ENCODE results near the gene ZNF529.

DNA sequence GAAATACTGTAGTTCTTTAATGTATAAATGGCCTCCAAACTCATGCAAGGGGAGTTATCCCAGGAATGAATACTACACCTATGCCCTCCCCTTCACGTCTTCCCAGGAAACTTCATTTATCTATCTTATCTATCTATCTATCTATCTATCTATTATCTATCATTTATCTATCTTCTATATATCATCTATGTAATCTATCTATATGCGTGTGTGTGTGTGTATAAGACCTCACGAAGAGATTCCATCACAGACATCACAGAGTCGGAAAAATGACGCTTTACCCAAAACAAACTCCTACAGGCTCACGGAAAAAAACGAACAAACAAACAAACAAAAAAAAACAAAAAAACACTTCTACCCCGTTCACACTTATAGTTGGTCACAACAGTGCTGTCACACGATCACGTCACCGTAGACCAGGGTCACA lies 486 bp downstream of the ZNF529 start:
- TF ChIP-seq, protein P1, sequence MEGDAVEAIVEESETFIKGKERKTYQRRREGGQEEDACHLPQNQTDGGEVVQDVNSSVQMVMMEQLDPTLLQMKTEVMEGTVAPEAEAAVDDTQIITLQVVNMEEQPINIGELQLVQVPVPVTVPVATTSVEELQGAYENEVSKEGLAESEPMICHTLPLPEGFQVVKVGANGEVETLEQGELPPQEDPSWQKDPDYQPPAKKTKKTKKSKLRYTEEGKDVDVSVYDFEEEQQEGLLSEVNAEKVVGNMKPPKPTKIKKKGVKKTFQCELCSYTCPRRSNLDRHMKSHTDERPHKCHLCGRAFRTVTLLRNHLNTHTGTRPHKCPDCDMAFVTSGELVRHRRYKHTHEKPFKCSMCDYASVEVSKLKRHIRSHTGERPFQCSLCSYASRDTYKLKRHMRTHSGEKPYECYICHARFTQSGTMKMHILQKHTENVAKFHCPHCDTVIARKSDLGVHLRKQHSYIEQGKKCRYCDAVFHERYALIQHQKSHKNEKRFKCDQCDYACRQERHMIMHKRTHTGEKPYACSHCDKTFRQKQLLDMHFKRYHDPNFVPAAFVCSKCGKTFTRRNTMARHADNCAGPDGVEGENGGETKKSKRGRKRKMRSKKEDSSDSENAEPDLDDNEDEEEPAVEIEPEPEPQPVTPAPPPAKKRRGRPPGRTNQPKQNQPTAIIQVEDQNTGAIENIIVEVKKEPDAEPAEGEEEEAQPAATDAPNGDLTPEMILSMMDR (IDR thresholded peaks at IDR 0.05) = no peak
- no peak for TF ChIP-seq POLR2AphosphoS5 (IDR thresholded peaks at IDR 0.05; ENCODE audit: low read depth, low read length)
- no peak for TF ChIP-seq SIN3A (IDR thresholded peaks at IDR 0.05; ENCODE audit: borderline replicate concordance, insufficient read depth, low read depth, low read length)
- TF ChIP-seq, protein P2, sequence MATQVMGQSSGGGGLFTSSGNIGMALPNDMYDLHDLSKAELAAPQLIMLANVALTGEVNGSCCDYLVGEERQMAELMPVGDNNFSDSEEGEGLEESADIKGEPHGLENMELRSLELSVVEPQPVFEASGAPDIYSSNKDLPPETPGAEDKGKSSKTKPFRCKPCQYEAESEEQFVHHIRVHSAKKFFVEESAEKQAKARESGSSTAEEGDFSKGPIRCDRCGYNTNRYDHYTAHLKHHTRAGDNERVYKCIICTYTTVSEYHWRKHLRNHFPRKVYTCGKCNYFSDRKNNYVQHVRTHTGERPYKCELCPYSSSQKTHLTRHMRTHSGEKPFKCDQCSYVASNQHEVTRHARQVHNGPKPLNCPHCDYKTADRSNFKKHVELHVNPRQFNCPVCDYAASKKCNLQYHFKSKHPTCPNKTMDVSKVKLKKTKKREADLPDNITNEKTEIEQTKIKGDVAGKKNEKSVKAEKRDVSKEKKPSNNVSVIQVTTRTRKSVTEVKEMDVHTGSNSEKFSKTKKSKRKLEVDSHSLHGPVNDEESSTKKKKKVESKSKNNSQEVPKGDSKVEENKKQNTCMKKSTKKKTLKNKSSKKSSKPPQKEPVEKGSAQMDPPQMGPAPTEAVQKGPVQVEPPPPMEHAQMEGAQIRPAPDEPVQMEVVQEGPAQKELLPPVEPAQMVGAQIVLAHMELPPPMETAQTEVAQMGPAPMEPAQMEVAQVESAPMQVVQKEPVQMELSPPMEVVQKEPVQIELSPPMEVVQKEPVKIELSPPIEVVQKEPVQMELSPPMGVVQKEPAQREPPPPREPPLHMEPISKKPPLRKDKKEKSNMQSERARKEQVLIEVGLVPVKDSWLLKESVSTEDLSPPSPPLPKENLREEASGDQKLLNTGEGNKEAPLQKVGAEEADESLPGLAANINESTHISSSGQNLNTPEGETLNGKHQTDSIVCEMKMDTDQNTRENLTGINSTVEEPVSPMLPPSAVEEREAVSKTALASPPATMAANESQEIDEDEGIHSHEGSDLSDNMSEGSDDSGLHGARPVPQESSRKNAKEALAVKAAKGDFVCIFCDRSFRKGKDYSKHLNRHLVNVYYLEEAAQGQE (IDR thresholded peaks at IDR 0.05; ENCODE audit: insufficient read depth in 1 of 2, low read depth in 2 of 2, low read length in 1 of 2) = no peak
- no peak for TF ChIP-seq TCF7L2 (IDR thresholded peaks at IDR 0.05; ENCODE audit: low read depth, low read length)

All from Panc1 (cell line).